Measurements from ENCODE around the gene INTS2.

- TF ChIP-seq ESRRA (IDR thresholded peaks at IDR 0.05; ENCODE audit: borderline replicate concordance, low read length) (no peak), POLR2A (IDR thresholded peaks at IDR 0.05; ENCODE audit: low read length) (no peak), CHD4 (IDR thresholded peaks at IDR 0.05; ENCODE audit: borderline replicate concordance) (no peak), CTCF (IDR thresholded peaks at IDR 0.05) (no peak), EHF (CRISPR knock-in tag; IDR thresholded peaks at IDR 0.05) (no peak), CHD2 (IDR thresholded peaks at IDR 0.05; ENCODE audit: low read length, partially characterized antibody) (no peak), EP300 (IDR thresholded peaks at IDR 0.05) (no peak)
These were observed 53.7 kb downstream of the INTS2 start for GRCh38 chr17:61874075-61874474.
